Stimulated activated CD4-positive, alpha-beta T cell treated with anti-CD3 and anti-CD28 coated beads, Interleukin-4, amount 100 ng/mL, for 4 hours (primary cell): Measurements from ENCODE around the gene TP53RK.
A peak's percentile ranks its signal among the peaks of the same experiment; 100 is the strongest.
"Not testable (repeated sequence)": the region's sequence is repeated elsewhere in the genome, so short reads cannot be mapped to it uniquely, and the experiment has no call there.

Experiments used
- DNase-seq, 2 experiments: peaks; one replicate each; pipeline ENCODE4 v3.0.0-alpha.2; 2020

Gene TP53RK

GRCh38 chr20:46682063-46682821 lies 7.0 kb downstream of the TP53RK start:
- no peak for DNase-seq

- DNase-seq: peak; percentile 51 to 59
Observed at GRCh38 chr20:46681032-46681854, 8.0 kb downstream of the TP53RK start.

GRCh38 chr20:46680684-46681031 lies 8.6 kb downstream of the TP53RK start:
- DNase-seq: no peak

GRCh38 chr20:46678516-46678915 lies 10.7 kb downstream of the TP53RK start:
- no peak for DNase-seq

- DNase-seq: no peak
Observed at GRCh38 chr20:46677608-46678007, 11.6 kb downstream of the TP53RK start.

- DNase-seq: not testable (repeated sequence)
Observed at GRCh38 chr20:46676649-46677316, 12.5 kb downstream of the TP53RK start.

- no peak for DNase-seq
Observed at GRCh38 chr20:46674253-46675083, 14.8 kb downstream of the TP53RK start.

GRCh38 chr20:46673394-46674252 lies 15.6 kb downstream of the TP53RK start:
- DNase-seq: no peak

- no peak for DNase-seq
Observed at GRCh38 chr20:46672543-46673148, 16.6 kb downstream of the TP53RK start.

- no peak for DNase-seq
Observed at GRCh38 chr20:46671866-46672542, 17.2 kb downstream of the TP53RK start.

GRCh38 chr20:46670585-46671584 lies 18.4 kb downstream of the TP53RK start:
- DNase-seq: no peak

GRCh38 chr20:46670228-46670584 lies 19.0 kb downstream of the TP53RK start:
- DNase-seq: no peak

GRCh38 chr20:46666818-46667515 lies 22.3 kb downstream of the TP53RK start:
- DNase-seq: no peak

- no peak for DNase-seq
Observed at GRCh38 chr20:46666306-46666705, 22.9 kb downstream of the TP53RK start.

GRCh38 chr20:46665602-46666001 lies 23.6 kb downstream of the TP53RK start:
- DNase-seq: no peak

- no peak for DNase-seq
Observed at GRCh38 chr20:46663531-46663930, 25.7 kb downstream of the TP53RK start.

- no peak for DNase-seq
Observed at GRCh38 chr20:46661659-46662058, 27.6 kb downstream of the TP53RK start.

GRCh38 chr20:46660487-46660886 lies 28.8 kb downstream of the TP53RK start:
- DNase-seq: no peak

- DNase-seq: no peak
Observed at GRCh38 chr20:46657618-46658017, 31.6 kb downstream of the TP53RK start.
